HG03457 (cell line): ENCODE data around the gene DARS1.

Experiments
- ATAC-seq: cut with Tn5 transposase; IDR thresholded peaks from one replicate; pipeline ENCODE4 v1.9.1; 2021; ENCODE audit warnings: moderate number of reproducible peaks; ENCODE audit not compliant: unreplicated experiment

Gene DARS1

DNA sequence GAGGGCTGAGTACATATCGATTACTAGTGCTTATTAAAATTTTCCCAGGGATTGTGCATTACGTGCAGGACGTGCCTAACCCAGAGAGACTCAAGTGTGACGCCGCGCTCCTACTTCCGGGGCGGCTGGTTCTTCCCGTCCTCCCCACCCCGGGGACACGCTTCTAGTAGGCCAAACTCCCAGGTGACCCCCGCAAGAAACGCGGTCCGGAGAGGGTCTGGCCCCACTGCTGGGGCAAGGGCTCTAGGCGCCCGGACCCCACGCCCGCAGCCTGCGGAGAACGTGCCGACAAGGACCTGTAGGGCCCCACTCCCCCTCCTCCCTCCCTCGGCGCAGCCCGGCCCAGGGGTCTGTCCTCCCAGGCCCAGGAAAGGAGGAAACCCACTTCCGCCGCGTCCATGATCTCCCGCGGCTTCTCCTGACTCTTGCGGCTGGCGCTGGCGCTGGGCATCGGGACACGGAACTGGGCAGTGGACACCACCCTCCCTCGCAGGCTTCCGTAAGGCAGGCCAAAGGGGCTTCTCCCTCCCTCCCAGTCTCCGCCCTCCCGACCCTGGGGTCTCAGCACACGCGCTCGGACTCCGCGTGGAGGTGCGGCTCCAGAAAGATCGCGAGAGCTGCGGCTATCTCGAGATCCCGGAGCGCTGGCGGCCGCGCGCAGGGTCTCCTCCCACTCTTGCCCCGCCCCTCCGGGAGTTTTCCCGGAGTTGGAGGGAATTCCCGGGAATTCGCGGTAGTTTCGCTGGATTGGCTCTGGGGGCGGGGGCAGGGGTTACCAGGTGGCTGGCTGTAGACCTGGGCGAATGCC lies at the start of gene DARS1:
TSS of gene DARS1 (minus strand) at position 609 of the 808 bp plus-strand sequence. CDS start at position 451, 158 bp downstream.
- ATAC-seq: peak; percentile 72

DNA sequence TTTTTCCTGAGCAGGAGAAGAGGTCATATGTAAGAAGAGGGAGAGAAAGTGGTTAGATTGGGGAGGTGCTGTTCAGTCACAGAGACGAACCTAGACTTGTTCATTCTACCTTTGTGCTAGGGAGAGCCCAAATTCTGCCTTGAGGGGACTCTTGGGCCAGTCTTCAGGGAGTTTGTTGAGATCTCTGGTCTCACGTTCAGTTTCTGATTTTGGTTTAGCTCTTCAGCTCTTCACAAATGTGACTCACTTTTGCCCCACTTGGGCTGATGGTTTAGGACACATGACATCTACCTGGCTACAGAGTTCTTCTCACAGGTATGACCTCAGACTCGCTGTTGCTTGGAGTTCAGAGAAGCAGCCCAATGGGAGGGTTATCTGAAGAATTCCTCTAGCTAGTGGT lies 49.2 kb upstream of the DARS1 start:
- ATAC-seq: no peak

DNA sequence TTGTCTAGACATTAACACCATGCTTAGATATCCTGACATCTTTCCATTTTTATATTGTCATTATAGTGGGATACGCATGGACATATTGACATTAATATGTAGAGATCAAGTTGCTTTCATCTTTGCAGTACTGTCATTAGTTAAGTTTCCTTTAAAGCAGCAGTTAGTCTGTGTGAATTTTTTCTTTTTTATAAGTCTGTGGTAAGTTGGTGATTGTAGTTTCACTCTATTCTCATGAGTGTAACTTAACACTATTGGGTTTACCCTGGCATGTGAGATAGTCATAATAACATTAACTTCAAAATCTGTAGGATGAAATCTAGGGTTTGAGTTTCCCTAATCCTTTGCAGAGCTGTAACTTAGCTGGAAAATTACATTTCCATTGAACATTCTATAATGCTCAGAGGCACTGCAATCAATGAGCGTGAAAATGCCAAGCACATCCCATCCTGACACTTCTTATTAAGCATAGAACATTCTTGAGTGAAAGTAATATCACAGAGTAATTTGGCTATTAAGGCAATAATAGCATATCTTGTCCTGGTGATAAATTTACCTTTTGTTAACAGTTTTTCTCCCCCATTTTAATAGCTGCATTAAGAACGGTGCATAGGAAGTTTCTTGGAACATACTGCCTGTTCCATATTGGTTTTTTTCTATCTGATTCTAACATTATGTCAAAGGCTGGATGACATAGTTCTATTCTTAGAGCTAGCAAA lies 47.5 kb upstream of the DARS1 start:
- ATAC-seq: no peak

DNA sequence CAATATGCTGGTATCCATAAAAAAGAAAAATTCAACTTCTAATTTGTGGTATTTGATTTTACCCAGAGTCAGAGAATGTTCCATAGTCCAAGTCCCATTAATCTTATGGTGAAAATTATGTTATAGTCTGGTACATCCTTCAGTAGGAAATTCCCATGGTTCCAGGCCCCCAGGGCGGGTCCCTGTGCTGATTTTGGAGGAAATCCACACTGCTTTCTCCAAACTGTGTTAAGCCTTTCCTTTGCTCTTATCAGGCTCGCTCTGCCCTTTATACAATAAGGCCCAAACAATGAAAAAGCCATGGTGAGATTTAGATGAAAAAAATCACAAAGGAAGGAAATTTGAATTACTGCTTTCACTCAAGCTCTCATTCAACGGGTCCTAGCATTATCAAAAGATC lies 46.8 kb upstream of the DARS1 start:
- ATAC-seq: no peak

DNA sequence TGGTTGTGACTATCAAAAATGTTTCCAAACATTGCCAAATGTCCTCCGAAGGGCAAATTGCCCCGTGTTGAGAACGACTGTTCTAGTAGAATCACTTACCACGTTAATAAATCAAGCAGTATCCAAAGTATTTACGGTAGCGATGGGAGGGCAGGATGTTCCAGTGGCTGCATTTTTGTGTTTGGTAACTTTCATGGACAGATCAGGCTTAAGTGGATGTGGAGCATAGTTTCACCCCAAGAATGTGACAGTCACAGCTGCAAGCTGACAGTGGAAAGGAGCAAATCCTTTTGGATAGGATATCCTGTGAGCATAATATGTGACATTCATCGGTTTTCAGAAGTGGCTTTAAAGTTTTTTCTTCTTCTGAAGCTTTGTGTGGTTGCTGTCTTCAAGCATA lies 46.3 kb upstream of the DARS1 start:
- no peak for ATAC-seq

DNA sequence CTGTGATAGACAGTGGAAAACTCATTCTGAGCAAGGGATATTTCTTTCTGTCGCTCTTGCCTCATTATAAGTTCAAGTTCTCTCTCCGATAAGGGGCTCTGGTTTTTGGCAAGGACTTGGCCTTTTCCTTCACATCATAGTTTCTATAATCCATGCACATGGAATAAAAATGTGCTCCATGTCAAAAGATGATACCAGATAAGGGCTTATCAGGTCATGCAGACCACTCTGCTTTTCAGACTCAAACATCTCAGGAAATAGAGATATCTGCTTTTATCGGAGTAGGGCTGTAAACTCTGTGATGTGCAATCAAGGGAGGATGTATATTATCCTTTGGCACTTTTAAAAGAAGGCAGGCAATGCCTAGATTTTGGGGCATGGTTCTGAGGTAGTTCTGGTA lies 45.0 kb upstream of the DARS1 start:
- ATAC-seq: no peak

DNA sequence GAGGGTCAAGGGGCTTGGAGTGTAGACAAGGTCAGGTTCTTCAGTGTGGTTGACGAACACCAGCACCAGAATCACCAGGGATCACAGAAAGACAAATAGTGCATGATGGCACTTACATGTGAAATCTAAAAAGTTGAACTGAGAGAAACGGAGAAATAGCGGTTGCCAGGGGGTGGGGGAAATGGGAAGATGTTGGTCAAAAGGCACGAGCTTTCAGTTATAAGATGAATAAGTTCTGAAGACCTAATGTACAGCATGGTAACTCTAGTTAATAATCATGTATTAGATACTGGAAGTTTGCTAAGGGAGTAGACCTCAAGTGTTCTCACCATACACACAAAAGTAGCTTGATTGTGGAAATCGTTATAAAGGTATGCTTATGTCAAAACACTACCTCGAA lies 43.7 kb upstream of the DARS1 start:
- peak; percentile 72 for ATAC-seq

DNA sequence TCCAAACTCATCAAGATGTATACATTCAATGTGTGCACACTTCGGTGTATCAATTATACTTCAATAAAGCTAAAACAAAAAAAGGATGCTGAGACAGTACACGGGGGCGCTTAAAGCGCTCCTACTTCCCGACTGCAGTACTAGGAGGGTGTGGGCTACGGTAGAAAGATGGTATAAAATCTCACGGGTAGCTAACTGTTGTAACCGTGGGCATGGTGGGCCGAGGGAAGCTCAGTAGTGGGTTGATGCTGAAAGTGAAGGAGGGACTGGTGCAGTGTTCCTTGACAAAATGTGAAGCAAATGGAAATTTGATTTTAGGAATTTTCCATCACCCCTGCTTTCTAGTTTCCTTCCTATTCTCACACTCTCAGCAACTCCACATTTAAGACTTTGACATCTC lies 42.6 kb upstream of the DARS1 start:
- ATAC-seq: no peak

DNA sequence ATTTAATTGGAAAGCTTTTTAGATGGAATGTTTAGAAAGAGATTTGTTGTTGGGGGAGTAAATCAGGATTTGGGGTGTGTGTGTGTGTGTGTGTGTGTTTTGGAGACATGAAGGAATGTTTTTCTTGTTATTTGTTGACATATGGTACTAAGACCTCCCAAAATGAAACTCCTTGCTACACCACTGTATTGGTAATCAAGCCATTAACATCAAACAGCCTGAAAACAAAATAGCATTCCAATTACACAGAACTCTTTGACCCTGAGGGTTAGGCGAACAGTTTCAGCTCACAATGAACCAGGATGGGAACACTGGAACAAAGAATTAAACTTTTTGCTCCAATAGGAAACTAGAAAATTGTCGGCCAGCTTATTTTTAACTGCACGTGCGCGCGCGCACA lies 41.7 kb upstream of the DARS1 start:
- ATAC-seq: no peak

DNA sequence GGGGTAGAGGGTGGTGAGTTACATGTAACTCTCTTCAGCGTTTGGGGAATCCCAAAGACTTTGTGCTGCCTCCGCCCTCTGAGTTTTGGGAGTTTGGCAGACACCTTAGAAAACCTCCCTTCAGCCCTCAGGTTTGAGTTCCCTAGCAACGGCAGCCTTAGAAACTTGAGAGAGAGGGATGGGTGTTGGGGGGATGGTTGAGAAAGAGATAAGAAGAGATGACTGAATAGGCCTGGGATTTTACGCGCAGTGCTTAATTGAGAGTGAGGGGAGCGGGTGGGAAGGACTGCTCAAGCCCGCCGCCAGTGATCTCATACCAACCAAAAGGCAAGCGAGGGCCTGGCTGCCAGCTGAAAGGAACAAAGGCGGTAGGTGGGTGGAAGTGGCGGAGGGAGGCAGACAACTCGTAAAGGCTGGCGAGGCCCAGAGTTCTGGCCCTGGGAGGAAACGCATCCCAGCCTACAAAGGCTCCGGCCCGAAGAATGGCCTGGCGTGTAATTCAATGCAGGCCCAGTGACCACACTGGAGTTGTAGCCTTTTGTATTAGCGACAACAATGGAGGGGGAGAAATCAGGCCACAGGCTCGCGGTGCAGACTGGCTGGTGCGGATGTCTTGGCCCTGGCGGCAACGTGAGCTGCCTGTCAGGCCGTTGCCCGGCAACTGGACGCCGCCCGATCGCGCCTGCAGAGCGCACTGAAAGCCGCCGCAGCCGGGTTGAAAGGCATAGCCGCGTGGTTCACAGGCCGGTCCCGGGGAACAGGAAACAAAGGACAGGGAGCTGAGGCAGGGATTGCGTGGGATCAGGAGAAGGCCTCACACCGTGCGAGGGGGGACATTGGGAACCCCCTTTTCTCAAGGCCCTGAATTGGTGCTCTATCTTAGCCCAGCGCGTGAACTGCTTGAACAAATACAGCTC lies 39.9 kb upstream of the DARS1 start:
- no peak for ATAC-seq

DNA sequence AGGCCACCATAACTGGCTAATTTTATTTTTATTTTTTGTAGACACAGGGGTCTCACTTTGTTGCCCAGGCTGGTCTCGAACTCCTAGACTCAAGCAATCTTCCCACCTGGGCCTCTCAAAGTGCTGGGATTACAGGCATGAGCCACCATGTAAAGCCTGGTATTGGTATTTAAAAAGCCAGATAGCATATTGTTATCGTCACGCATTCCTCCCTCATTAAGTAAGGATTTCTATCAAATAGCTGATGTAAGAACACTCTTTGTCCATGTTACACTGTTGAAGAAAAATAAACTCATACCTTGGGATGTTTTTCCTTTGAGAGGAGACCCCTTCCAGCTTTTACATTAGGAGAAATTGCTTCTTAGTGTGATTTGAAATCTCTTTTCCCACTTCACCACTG lies 39.2 kb upstream of the DARS1 start:
- no peak for ATAC-seq

DNA sequence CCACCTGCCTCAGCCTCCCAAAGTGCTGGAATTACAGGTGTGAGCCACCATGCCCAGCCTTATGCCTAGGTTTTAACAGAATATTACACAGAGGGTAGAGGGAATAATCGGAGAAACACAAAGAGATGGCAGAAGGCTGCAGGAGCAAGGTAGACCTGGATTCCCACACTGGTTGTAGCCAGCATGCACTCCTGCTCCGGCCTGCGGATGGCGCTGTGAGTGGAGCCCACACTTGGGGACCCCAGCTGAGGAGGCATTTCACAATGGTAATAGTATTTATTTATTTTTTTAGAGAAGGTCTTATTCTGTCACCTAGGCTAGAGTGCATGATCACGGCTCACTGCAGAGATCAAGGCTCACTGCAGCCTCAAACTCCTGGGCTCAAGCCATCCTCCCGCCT lies 38.8 kb upstream of the DARS1 start:
- ATAC-seq: no peak

DNA sequence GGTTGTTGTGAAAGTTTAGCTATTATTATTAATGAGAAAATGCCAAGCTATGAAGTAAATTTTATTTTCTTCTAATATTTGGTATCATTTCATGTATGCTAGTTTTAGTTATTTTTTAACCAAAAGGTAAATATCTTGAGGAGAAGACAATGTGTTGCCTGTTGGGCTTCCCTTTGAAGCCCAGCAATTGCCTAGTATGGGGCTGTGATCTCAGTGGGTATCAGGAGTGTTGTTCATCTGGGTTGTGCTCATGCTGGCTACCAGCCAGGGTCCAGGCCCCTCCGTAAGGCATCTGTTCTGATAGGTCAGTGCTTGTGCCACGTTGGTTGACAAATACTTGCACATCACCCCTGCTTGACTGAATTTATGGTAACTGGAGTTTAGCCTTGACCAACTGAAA lies 38.0 kb upstream of the DARS1 start:
- no peak for ATAC-seq

DNA sequence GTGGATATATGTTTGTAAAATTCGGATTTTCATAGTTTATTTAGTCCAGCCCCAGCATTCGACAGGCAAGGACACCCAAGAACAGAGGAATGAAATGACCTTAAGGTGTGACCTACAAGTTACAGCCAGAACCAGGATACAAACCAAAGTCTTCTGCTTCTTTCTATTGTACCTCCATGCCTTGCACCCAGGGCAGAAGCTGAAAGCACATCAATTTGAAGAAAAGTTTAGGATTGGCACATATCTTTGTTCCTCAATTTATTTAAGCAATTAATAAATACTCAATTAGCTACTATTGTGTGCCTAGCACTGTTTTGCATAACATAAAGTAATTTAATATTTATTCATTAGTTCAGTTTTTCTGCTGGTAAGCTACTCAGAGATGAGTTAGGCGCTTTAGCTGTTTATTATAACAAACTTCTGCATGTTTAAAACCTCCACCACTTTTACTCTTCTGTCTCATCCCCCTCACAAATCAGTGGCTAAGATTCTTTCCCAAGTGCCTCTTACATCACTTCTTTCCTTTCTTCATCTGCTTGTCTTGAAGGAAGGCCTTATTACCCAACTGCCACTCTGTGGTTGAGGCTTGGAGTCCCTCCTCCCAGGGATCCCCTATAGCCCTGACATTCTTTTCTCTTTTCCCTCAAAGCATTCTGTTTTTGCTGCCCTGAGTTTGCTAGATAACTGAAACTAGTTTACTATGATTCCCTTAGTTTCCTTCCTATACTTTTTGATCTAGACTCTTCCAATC lies 37.1 kb upstream of the DARS1 start:
- no peak for ATAC-seq

DNA sequence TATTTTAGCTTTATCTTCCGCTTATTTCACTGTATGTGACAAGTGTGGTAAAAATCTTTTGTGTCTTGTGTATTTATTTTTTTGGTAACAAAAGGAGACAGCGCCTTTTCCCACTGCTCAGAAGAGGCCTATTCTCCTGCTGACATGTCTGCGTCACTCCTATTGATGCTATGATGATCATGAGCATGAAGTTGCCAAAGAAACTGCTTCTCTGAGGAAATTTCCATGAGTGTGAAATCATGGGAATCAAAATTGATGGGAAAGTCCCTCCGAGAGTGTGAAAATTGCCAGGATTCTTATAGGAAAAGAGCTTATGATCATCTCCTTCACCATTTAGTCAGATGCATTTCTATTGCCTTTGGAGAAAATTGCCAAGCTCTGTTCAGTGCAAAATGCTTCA lies 36.5 kb upstream of the DARS1 start:
- no peak for ATAC-seq

DNA sequence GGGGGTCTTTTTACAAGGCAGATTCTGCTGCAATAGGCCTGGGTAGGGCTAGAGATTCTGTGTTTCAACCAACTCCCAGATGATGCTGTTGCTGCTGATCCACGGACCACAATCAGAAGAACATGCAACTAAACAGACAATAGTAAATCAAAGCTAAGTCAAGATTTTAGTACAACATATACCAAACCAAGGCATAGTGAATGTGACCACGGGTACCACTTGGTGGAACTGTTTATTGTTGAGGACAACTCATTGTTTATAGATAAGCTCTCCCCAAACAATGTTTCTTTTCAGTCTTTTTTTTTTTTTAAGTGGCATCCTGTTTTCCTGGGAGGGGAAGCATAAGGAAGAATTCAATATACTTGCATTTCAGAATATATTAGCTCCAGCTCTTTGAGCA lies 36.0 kb upstream of the DARS1 start:
- ATAC-seq: no peak

DNA sequence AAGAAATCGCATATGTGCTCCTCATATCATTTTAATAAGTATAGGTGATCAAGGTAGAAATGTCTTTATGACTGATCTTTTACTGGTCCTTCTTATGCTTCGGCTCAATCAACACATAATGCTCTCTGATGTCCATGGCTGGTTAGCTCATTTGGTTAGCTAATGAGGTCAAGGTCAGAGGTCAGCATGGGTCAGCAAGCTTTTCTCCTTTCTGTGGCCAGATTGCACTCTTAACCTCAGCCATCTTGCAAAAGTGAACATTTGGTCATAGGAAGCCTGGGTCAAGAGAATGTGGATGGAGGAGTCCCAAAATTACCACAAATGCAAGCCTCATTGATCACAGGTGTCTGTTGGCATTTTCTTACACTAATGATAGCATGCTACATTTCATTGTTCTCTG lies 35.4 kb upstream of the DARS1 start:
- no peak for ATAC-seq

DNA sequence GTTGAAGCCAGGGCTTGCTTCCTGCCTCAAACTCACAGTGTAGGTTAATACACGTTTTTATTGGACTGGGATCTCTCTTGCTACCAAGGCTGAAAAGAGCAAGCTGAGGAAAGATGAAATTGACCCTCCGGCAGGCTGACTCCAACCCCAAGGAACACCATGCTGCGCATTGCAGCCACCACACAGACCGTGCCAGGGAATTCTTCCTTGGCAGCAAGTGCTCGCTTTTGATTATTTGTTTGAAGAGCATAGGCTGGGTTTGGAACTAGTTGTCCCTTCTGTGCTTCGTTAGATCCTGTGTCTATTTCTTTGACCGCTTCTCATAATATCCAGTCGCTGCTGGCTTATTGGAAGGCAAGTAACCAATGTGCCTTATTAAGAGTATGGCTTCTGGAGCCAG lies 34.4 kb upstream of the DARS1 start:
- no peak for ATAC-seq

DNA sequence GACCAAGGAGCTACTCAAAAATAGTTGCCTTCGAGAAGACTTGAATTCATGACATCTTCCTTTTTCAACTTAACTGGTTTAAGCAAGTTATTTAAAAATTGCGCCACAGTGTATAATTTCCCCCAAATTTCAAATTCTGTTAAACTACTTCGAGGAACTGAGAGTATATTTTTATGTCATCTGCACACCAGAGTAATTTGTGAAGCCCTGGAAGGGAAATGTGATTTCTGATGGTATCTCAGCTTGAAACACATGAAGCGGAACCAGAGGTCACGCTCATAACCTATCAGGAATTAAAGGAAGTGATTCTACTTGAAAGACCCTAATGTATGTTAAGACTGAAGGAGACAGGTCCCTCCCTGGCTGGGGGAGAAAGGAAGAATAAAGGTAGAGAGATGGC lies 33.9 kb upstream of the DARS1 start:
- ATAC-seq: no peak

DNA sequence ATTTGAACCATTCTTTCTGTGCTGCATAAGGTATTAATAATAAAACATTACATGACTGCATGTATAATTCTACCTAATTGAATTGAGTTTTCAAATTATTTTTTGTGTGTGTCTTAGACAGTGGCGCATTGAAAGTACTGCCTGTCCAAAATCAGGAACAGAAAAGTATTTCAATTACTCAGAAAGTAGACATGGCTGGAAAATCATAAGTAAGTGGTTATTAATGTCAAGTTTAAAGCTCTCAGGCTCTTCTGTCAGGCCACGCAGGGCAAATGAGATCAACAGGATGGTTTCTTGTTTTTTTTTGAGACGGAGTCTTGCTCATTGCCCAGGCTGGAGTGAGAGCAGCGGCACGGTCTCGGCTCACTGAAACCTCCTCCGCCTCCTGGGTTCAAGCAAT lies 32.4 kb upstream of the DARS1 start:
- ATAC-seq: no peak

DNA sequence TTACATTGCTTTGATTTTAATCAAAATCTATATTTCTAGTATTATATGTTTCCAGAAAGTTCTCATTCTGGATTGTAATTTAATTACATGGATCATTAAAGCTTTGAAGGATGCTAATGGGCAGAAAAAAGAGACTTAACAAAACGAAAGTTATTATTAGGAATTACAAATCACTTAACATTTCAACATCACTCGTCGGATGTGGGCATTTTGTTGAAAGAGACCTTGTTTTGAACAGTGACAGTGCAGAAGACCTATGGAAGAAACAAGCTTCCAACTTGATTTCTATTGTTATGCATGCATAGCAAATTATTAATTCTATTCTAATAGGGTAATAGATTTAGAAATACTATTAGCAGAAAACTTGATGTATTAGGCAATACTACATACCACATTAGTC lies 31.4 kb upstream of the DARS1 start:
- ATAC-seq: no peak
